Omental fat pad (tissue), 4 donors: ENCODE measurements around the gene MBNL2. TPM values are rescaled to one million over a fixed set of nuclear protein-coding genes. Genes with fewer than 3 reads are reported as not detected.

Source experiments
- ATAC-seq: fragments of 150-250 bp; one replicate; pipeline ENCODE4 v1.9.1; 2016; ENCODE audit warnings: mild to moderate bottlenecking, moderate library complexity; ENCODE audit not compliant: low FRiP score
- DNase-seq: peaks from one replicate; pipeline ENCODE4 v3.0.0-alpha.2; 2019; ENCODE audit warnings: low spot score
- CTCF ChIP-seq, 3 donors: fragments of 450-650 bp; IDR thresholded peaks; one replicate each; pipeline ENCODE4 v1.5.1; 2016 to 2017; ENCODE audit warnings: antibody characterized with exemption in 3 of 3, mild to moderate bottlenecking in 3 of 3, moderate library complexity in 2 of 3
- total RNA-seq, 4 donors: library from RNA; depleted of rRNA; stranded (reverse); fragments of >200 nt; gene quantifications; one replicate each; pipeline ENCODE4 v1.1.0, GENCODE V29; 2016

MBNL2 gene
- total RNA-seq, 4 donors from 2014 or later = 105 to 132 (median 123) TPM

DNA sequence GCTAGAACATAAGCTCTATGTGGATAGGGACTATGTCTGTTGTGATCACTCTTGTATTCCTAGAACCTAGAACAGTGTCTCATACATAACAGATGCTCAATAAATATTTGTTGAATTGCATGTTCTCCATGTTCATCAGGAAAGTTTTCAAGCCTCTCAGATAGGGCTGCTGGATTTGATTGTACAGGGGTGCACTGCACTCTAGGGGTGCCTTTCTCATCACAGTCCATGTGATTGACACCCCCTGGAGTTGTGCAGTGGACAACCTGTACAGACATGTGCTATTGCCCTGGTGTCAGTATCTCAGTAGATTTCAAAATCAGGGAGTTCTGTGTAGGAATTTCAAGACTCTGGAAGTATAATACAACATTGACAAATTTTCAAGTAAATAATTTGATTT lies 58.9 kb downstream of the MBNL2 start:
- ATAC-seq = no peak
- no peak for DNase-seq
- TF ChIP-seq CTCF (IDR thresholded peaks at IDR 0.05) = no peak

DNA sequence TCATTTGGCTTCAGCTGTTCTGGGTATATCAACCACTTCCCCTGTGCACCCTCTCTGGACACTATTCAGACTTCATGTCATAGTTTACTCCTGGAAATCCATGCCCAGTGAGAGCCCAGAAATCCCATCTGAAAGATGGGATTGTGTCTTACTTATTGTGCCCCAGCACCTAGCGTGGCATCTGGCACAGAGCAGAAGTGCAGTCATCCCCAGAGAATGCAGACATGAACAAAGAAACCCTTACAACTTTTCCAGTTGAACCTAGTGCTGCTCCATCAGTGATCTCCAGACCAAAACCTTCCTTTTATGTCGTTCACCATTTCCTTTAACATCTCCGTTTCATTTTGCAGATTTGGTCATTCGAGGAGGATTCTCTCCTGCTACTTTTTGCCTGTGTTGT lies 60.6 kb downstream of the MBNL2 start:
- no peak for TF ChIP-seq CTCF (IDR thresholded peaks at IDR 0.05)
- ATAC-seq (no peak), DNase-seq (no peak)

DNA sequence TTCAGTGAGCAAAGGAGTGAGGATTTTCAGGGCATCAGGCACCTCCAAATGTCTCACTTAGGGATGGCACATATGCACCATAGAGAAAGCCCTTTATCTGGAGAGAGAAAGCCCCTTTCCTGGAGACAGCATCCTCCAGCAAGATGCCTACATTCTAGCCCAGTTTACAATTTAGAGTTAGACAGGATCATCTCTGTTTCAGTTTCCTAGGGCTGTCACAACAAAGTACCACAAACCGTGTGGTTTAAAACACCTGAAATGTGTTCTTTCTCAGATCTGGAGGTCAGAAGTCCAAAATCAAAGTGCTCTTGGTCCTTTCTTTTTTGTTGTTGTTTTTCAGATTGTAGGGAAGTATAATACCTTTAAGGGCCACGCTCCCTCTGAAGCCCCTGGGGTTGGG lies 61.8 kb downstream of the MBNL2 start:
- no peak for ATAC-seq
- no peak for TF ChIP-seq CTCF (IDR thresholded peaks at IDR 0.05)
- DNase-seq = no peak

DNA sequence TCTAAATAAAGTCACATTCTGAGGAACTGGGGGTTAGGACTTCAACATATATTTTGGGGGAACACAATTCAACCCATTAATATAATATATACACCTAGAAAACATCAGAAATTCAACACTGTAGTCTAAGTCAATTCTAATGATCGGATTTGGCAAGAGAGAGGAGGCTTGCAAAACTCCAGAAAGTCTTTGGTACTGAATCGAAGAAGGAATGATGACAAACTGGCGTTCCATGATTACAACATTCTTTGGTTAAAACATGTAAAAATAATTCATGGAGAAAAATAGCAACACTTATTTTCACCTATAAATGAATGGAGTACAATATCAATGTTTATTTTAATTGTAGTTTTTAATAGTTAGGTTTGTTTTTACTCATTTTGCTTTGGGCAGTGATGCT lies 62.4 kb downstream of the MBNL2 start:
- DNase-seq (no peak), ATAC-seq (no peak)
- TF ChIP-seq CTCF (IDR thresholded peaks at IDR 0.05) = no peak

DNA sequence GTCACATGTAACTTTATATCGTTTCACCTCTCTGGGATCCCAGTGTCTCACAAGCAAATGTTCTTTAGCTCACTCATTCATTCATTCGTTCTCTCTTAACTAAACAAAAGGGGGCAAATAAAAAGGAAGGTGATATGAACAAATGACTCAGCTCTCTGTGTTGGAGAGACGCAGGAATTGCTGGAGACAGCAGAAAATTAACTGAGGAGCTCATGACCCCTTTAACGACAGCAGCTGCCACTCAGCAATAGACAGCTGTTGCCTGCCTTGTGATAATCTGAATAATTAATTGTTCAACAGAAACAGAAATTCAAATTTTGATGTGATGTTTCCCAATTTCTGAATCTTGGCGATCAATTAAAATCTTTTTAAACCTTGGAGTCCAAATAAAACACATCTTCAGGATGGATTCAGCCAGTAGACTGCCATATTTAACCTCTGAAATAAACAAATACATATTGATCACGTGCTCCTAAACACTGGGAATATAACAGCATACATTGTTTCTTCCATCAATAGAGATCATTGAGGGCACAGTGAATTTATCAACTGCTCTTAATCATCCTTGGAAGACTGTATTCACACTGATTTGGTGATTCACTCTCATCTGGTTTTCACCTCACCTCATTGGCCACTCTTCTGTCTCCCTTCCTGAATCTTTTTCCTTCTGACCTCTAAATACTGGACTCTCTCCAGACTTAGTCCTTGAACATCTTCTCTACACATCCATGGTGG lies 63.3 kb downstream of the MBNL2 start:
- TF ChIP-seq CTCF (IDR thresholded peaks at IDR 0.05) = no peak
- no peak for ATAC-seq
- DNase-seq = no peak

DNA sequence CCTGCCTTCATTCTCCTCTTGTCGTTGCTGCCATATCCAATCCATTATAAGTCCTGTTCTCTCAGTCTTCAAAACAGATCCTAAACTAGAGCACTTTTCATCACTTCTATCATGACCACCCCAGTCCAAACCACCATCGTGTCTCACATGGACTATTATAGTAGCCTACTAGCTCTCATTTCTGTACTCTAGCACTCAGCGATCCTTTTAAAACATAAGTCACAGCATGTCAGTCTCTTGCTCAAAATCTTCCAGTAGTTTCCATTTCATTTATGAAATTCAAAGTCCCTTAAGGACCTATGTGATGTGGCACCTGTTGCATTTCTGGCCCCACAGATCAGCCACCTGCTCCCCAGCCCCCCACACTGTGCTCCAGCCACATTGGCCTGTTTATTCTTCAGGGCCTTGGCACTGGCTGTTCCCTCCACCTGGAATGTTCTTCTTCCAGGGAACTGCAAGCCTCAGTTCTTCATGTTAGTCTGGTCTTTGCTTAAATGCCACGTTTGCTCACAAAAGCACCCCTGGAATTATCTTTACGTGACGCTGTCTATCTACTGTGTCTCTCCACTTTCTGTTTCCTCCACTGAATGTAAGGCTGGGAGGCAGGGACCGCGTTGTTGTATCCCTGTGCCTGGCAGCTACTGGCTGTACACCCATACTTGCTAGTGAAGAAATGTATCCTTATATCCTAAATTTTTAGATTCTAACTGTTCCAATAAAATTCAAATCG lies 64.3 kb downstream of the MBNL2 start:
- TF ChIP-seq CTCF (IDR thresholded peaks at IDR 0.05) = no peak
- DNase-seq (no peak), ATAC-seq (no peak)

- ATAC-seq (no peak), DNase-seq (no peak)
- TF ChIP-seq CTCF (IDR thresholded peaks at IDR 0.05) = no peak
Measured at GRCh38 chr13:97287047-97287383, 64.9 kb downstream of the MBNL2 start.
